VCaP (cell line): Measurements from ENCODE around the gene UNC45A.
A peak's percentile ranks its signal among the peaks of the same experiment; 100 is the strongest.

Source experiments
- H3K27ac ChIP-seq: fragments of 450-650 bp; 2 replicates; pipeline ENCODE4 v1.5.1; 2017
- TF ChIP-seq, protein P1 (sequence below): fragments of 450-650 bp; conservative IDR thresholded peaks from 2 replicates; pipeline ENCODE4 v1.5.1; 2017; ENCODE audit warnings: mild to moderate bottlenecking, moderate library complexity

UNC45A gene

DNA sequence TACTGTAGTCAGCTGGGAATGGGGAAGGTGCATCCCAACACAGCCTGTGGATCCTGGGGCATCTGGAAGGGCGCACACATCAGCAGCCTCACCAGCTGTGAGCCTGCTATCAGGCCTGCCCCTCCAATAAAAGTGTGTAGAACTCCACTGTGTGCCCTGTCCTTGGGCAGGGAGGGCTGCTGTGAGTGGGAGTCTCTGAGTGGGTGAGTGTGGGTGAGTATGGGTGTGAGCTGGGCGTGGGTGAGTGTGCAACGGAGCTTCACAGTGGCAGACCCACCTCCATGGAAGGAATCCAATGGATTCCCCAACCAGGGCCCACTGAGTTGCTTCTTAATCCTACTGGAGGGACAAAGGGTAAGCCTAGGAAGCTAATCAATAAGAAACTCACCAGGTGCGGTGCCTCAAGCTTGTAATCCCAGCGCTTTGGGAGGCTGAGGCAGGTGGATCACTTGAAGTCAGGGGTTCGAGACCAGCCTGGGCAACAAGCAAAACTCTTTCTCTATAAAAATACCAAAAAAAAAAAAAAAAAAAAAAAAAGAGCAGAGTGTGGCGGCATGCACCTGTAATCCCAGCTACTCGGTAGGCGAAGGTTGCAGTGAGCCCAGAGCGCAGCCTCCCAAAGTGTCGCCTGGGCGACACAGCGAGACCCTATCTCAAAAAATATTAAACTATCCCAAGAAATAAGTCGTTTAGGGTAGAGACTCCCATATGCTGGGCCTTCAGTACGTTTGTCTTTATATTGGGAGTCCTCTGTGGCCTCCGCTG is 19.0 kb downstream of the UNC45A start:
- no peak overlapping the region for H3K27ac ChIP-seq
- TF ChIP-seq, protein P1, sequence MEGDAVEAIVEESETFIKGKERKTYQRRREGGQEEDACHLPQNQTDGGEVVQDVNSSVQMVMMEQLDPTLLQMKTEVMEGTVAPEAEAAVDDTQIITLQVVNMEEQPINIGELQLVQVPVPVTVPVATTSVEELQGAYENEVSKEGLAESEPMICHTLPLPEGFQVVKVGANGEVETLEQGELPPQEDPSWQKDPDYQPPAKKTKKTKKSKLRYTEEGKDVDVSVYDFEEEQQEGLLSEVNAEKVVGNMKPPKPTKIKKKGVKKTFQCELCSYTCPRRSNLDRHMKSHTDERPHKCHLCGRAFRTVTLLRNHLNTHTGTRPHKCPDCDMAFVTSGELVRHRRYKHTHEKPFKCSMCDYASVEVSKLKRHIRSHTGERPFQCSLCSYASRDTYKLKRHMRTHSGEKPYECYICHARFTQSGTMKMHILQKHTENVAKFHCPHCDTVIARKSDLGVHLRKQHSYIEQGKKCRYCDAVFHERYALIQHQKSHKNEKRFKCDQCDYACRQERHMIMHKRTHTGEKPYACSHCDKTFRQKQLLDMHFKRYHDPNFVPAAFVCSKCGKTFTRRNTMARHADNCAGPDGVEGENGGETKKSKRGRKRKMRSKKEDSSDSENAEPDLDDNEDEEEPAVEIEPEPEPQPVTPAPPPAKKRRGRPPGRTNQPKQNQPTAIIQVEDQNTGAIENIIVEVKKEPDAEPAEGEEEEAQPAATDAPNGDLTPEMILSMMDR, result no peak

- TF ChIP-seq, protein P1, result no peak
- peak within 1 kb of the TSS; percentile 92 for H3K27ac ChIP-seq
Observed at GRCh38 chr15:90954712-90955623, 19.9 kb downstream of the UNC45A start, which contains the start of gene RCCD1. RCCD1 (plus strand) TSS chr15:90954884; CDS start chr15:90956735, 1,851 bp downstream.

DNA sequence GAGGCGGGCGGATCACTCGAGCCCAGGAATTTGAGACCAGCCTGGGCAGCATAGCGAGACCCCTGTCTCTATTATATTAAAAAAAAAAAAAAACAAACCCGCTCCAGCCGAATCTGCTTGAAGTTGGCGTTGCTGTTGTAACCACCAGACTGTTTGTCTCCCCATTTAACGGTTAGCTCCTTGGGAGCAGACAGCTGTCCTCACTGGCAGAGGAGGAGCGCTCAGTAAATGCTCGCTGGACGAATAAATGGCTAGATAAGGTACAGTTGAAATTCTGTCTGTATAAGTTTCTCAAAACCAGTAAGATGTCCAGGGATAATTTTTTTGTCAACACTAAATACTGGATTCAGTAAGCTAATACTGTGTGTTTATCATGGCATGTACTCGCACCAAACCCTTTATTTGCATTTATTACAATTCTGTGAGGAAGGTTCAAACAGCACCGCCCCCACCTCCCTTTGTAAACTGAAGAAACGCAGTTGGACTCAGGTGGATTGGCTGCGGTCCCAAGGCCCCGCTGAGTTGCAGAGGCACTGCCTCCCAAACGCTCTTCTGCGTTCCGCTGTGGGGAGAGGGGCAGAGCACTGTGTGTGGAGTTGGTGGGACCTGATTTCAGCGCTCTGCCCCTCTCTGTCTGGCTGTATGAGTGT is 20.7 kb downstream of the UNC45A start:
- peak overlapping the region; percentile 92 for H3K27ac ChIP-seq
- TF ChIP-seq, protein P1, result no peak

DNA sequence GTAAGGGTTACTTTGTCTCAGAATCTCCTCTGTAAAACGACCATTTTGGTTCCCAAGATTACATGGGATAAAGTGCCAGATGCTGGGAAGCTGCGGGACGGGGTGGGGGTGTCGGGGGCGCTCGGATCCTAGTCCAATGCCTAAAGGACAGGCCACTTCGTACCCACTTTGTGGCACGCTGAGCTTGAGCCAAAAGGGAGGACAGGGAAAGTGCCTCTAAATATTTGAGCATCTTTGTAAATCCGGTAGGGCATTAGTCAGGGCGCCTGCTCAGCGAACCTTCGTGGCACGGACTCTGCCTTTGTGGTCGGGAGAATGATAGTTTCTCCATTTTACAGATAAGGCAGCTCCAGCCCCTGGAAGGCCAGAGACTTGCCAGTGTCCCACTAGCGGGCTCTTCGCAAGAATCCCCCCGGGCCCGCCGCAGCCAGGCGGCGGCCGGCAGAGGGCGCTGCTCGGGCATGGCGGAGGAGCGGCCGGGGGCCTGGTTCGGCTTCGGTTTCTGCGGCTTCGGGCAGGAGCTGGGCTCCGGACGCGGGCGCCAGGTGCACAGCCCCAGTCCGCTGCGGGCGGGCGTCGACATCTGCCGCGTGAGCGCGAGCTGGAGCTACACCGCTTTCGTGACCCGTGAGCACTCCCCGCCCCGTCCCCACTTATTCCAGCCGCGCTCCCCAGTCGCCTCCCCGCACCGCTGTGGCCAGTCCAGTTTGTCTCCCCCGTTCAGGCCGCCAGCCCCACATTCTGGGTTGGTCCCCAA is 21.4 kb downstream of the UNC45A start:
- H3K27ac ChIP-seq, result peak overlapping the region; percentile 92
- TF ChIP-seq, protein P1, result peak; percentile 100

- H3K27ac ChIP-seq, result peak overlapping the region; percentile 92
- TF ChIP-seq, protein P1, result no peak
Observed at GRCh38 chr15:90957031-90957790, 22.1 kb downstream of the UNC45A start.

GRCh38 chr15:90957791-90958190 is 22.7 kb downstream of the UNC45A start:
- TF ChIP-seq, protein P1, result no peak

More at GRCh38 chr15:90957791-90958190, 22.7 kb downstream of the UNC45A start:
- peak overlapping the region; percentile 92 for H3K27ac ChIP-seq
